Duodenal mucosa (tissue), 2 donors: Measurements from ENCODE around the gene PYROXD2.
"Not testable (repeated sequence)": the region's sequence is repeated elsewhere in the genome, so short reads cannot be mapped to it uniquely, and the experiment has no call there.

Experiments used
- H3K27ac ChIP-seq: one replicate; pipeline ENCODE4 v1.7.0; 2013; ENCODE audit warnings: low read depth, low read length
- H3K27me3 ChIP-seq, 2 donors: one replicate each; pipeline ENCODE4 v1.7.0; 2013; ENCODE audit warnings: low read length in 2 of 2, control low read depth in 1 of 2; ENCODE audit not compliant: insufficient read depth in 2 of 2, control insufficient read depth in 1 of 2
- H3K36me3 ChIP-seq, 2 donors: one replicate each; pipeline ENCODE4 v1.7.0; 2013; ENCODE audit warnings: low read length in 2 of 2, control low read depth in 1 of 2; ENCODE audit not compliant: insufficient read depth in 2 of 2, control insufficient read depth in 1 of 2
- H3K4me1 ChIP-seq, 2 donors: one replicate each; pipeline ENCODE4 v1.7.0; 2013; ENCODE audit warnings: low read length in 2 of 2, control low read depth in 1 of 2; ENCODE audit not compliant: insufficient read depth in 2 of 2, control insufficient read depth in 1 of 2
- H3K4me3 ChIP-seq, 2 donors: one replicate each; pipeline ENCODE4 v1.7.0; 2013; ENCODE audit warnings: low read length in 2 of 2, low read depth in 1 of 2
- H3K9ac ChIP-seq, 2 donors: one replicate each; pipeline ENCODE4 v1.7.0; 2013; ENCODE audit warnings: low read length in 2 of 2, low read depth in 1 of 2
- H3K9me3 ChIP-seq, 2 donors: one replicate each; pipeline ENCODE4 v1.7.0; 2013; ENCODE audit warnings: low read length in 2 of 2, control low read depth in 1 of 2; ENCODE audit not compliant: control insufficient read depth in 1 of 2

PYROXD2 gene

DNA sequence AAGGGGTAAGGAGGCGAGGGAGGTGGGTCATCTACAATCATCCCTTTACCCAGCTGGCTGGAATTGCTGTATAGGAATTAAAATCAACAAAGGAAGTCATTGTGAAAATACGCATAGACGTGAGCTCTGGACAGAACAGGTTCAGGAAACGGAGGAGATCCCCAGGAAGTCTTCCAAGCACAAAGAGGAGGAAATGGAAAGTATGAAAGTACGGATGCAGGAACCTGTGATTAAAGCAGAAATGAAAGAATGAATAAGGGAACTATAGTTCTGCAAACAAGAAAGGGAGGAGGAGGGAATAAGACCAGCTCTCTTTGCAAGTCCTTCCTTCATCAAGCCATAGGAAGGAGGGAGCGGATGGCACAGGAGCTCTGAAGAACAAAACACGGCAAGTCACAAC, 61.8 kb downstream of the PYROXD2 start:
- Histone ChIP-seq H3K27ac (no peak overlapping the region), H3K9me3 (no peaks in the 10 kb centered on the region), H3K4me1 (no peaks in the 10 kb centered on the region), H3K27me3 (peaks cover 8 to 17% of the 10 kb centered on the region in 2 donors), H3K9ac (no peak overlapping the region), H3K4me3 (no peak overlapping the region), H3K36me3 (no peaks in the 10 kb centered on the region)

DNA sequence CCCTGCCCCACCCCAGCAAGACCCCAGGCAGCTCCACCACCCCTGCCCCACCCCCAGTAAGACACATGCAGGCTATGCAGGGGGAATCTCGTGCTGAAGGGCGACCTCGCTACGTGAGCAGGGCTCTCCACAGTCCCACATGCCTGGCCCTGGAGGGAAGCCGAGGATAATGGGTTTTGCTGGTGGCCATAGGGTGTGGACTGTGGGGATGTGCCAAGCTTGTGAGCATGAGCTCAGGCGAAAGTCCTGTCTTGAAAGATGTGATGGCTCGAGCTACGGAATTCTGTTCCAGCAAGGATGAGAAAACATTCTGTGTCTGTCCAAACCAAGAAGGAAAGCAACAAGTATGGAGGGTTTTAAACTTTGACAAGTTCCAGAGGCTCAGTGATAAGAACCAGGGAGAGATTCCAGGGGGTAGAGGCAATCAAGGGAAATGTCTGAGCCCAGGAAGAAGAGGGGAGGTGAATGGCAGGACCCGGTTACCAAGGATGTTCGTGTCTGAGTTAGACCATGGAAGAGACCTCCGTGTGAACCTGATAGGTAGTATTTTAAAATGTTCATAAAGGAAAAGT, 63.1 kb downstream of the PYROXD2 start:
- Histone ChIP-seq H3K27ac (no peak overlapping the region), H3K4me1 (no peaks in the 10 kb centered on the region), H3K9ac (no peak overlapping the region), H3K9me3 (peaks cover 2 to 3% of the 10 kb centered on the region in 2 donors), H3K27me3 (peaks cover 8 to 17% of the 10 kb centered on the region in 2 donors), H3K4me3 (no peak overlapping the region), H3K36me3 (no peaks in the 10 kb centered on the region)

DNA sequence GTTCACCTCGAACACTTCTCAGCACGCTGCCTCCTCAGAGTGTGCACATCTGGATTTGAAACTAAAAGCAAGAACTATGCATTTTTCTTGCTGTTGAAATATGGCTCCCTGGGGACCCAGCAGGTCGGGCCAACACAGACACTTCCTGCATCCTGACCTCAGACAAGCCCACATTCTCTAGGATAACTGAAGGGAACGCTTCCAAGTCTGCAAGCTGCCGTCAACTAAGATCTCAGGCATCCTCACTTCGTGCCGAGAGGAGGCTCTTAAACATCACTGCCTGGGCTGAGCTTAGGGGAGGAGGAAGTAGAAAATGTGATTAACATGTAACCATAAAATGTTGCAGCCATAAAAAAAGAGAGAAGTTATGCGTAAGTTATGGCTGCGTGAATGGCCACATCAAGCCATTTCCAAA, 65.5 kb downstream of the PYROXD2 start:
- H3K36me3 ChIP-seq = no peaks in the 10 kb centered on the region
- H3K27ac ChIP-seq = no peak overlapping the region
- H3K27me3 ChIP-seq = peaks cover 8 to 10% of the 10 kb centered on the region in 2 donors
- H3K4me1 ChIP-seq = no peaks in the 10 kb centered on the region
- peak overlapping the region in 1 of 2 donors; percentile 37 for H3K4me3 ChIP-seq
- H3K9me3 ChIP-seq = peaks cover 5 to 6% of the 10 kb centered on the region in 2 donors
- no peak overlapping the region for H3K9ac ChIP-seq

DNA sequence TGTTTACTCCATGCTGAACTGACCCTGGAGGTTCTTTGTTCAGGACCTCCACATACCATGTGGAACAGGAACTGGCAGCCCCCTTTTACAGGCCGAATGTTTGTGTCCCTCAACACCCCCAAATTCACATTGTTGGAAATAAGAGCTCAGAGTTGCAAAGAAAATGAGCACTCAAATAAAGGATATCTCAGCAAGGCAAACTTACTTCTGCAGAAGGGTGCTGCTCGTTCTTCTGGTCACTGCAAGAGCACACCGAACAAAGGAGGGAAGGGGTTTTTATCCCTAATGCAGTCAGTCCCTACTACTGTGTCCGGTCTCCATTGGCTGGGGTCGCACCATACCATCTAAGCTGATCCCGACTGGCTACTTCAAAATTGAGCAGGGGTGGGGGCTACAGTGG, 68.1 kb downstream of the PYROXD2 start:
- Histone ChIP-seq H3K9ac (no peak overlapping the region), H3K27me3 (no peaks in the 10 kb centered on the region), H3K4me1 (no peaks in the 10 kb centered on the region), H3K36me3 (no peaks in the 10 kb centered on the region), H3K27ac (no peak overlapping the region), H3K9me3 (peaks cover 5 to 6% of the 10 kb centered on the region in 2 donors), H3K4me3 (no peak overlapping the region)

DNA sequence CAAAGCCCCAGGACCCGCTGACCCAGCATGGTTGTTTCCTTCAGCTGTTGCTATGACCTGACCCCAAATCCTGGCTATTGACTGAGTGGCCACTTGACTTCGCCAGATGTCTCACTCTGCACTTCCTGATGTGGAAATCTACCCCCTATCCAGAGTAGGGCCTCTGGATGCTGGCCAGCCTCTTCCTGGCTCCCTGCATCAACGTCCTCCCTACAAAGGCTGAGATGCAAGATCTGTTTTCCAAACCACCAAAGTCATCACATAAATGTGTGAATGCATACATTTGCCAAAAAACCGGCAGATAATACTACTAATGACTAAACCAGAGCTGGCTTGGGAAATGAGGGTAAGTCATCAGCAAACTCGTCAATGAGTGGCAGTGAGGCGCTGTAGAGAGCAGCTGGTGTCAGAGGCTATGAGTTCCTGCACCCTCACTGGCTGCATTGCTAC, 70.4 kb downstream of the PYROXD2 start:
- Histone ChIP-seq H3K27me3 (no peaks in the 10 kb centered on the region), H3K27ac (no peak overlapping the region)

DNA sequence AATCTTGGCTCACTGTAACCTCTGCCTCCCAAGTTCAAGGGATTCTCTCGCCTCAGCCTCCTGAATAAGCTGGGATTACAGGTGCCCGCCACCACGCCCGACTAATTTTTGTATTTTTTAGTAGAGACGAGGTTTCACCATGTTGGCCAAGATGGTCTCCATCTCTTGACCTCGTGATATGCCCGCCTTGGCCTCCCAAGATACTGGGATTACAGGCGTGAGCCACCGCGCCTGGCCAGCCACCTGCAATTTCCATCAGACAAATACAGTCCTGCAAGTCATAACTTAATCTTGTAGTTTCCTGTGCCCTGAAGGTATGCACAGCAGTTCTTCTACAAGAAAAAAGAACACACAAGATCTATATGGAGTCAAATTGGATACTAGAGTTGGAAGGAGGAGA, 73.3 kb downstream of the PYROXD2 start:
- H3K9ac ChIP-seq, H3K27me3 ChIP-seq, H3K4me3 ChIP-seq, H3K27ac ChIP-seq, H3K4me1 ChIP-seq, H3K9me3 ChIP-seq, H3K36me3 ChIP-seq: not testable (repeated sequence)

More for the DNA sequence above, 70.4 kb downstream of the PYROXD2 start:
- H3K36me3 ChIP-seq = no peaks in the 10 kb centered on the region
- peaks cover 0 to 6% of the 10 kb centered on the region in 2 donors for H3K4me1 ChIP-seq
- H3K4me3 ChIP-seq = no peak overlapping the region
- H3K9ac ChIP-seq = no peak overlapping the region
- H3K9me3 ChIP-seq = peaks cover 5 to 6% of the 10 kb centered on the region in 2 donors

DNA sequence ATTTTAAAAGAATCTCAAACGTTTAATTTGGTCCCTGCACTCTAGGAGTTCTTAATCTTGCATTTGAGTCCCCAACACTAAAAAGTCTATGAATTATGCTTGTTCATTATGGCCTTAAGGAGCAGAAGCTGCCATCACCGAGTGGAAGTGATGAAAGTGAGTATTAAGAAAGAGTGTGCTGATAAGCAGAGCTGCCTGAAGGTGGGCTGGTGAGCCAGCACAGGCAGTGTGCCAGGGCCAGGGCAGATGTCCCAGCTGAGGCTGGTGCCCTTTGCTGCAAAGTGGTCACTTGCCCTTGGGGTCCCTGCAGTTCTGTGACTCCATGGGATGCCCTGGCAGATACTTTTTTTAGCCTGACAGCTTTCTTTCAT, 74.1 kb downstream of the PYROXD2 start:
- H3K9me3 ChIP-seq = no peaks in the 10 kb centered on the region
- no peak overlapping the region for H3K4me3 ChIP-seq
- no peaks in the 10 kb centered on the region for H3K27me3 ChIP-seq
- no peak overlapping the region for H3K9ac ChIP-seq
- H3K4me1 ChIP-seq = peaks cover 0 to 6% of the 10 kb centered on the region in 2 donors
- H3K36me3 ChIP-seq = no peaks in the 10 kb centered on the region
- no peak overlapping the region for H3K27ac ChIP-seq

DNA sequence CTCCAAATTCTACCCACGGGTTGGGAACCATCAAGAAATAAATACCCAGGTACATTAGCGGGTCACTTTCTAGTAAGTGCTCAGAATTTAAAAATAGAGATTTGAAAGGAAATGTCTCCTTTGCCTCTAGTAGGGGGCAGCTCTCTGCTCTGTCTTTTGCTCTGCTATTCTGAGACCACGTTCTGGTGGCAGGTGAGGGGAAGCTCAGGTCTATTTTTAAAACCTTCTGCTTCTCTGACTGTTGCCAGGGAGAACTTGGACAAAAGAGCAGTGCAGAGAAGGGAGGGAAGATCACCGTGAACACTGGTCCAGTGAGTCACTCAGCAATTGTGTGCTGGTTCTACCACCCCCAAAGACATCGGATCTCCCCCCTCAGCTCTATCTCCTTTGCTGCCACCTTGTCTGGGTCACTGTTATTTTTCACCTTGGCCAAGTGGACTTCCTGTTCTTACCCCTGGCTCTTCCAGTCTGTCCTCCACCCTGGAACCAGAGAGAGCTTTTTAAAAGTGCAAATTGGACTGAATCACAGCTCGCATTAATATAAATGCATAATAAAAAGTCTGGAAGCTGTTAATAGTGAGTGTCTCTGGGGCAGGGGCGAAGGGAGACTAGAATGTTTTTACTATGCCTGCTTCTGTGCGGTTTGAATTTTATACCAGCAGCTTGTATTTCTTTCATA, 74.6 kb downstream of the PYROXD2 start:
- Histone ChIP-seq H3K27ac (no peak overlapping the region), H3K27me3 (no peaks in the 10 kb centered on the region), H3K4me3 (no peak overlapping the region), H3K4me1 (peaks cover 0 to 6% of the 10 kb centered on the region in 2 donors), H3K36me3 (no peaks in the 10 kb centered on the region), H3K9ac (no peak overlapping the region), H3K9me3 (no peaks in the 10 kb centered on the region)

DNA sequence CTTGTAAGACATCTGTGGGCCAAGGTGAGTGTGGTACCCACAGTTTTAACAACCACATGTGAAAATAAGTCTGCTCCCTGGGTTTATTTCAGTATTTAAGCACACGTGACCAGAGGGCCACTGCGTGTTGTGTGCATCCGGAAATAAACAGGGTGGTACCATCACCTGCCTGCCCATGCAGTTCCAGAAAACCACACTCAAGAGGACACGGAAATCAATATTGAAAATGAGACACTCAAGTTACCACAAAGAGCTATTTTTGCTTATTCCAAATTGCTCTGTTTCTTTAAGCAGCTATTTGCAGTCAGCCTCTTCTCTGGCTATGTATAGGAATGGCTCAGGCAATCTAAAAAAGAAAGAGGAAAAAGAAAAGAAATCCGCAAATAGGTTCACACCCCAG, 75.2 kb downstream of the PYROXD2 start:
- Histone ChIP-seq H3K27ac (no peak overlapping the region), H3K27me3 (no peaks in the 10 kb centered on the region), H3K9me3 (no peaks in the 10 kb centered on the region), H3K4me1 (peaks cover 0 to 6% of the 10 kb centered on the region in 2 donors), H3K4me3 (no peak overlapping the region), H3K9ac (no peak overlapping the region), H3K36me3 (no peaks in the 10 kb centered on the region)

DNA sequence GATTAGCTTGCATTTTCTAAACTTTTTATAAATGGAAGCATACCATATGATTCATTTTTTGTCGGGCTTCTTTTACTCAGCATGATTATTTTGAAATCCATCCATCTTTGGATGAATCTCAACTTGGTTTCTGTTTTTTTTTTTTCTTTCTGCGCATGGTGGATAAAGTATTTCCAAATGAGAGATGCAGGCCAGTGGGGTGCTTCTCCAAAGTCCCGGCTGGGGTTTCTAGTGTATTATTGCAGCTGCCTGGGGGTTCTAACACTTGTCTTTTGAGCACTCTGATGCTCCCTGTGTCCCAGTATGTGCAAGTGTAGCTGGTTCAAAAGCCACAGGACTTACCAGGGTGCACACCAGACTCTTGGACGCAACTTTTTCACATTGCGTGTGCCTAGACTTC, 76.1 kb downstream of the PYROXD2 start:
- peaks cover 0 to 6% of the 10 kb centered on the region in 2 donors for H3K4me1 ChIP-seq
- H3K27me3 ChIP-seq = no peaks in the 10 kb centered on the region
- H3K9me3 ChIP-seq = no peaks in the 10 kb centered on the region
- no peak overlapping the region for H3K9ac ChIP-seq
- H3K36me3 ChIP-seq = no peaks in the 10 kb centered on the region
- H3K4me3 ChIP-seq = no peak overlapping the region
- no peak overlapping the region for H3K27ac ChIP-seq
